Aorta (tissue), 5 donors: ENCODE results near the gene FOXQ1. TPM values are rescaled to one million over a fixed set of nuclear protein-coding genes. Genes with fewer than 3 reads are reported as not detected.

Experiments used
- ATAC-seq: fragments of 200-7000 bp; cut with Tn5 transposase; one replicate; pipeline ENCODE4 v1.9.1; 2022; ENCODE audit warnings: moderate library complexity; ENCODE audit not compliant: low FRiP score
- DNase-seq, 2 donors: peaks; one replicate each; pipeline ENCODE4 v3.0.0-alpha.2; 2020
- H3K27ac ChIP-seq, 2 donors: one replicate each; pipeline ENCODE4 v1.5.1; 2013; ENCODE audit warnings: low read length in 2 of 2, mild to moderate bottlenecking in 2 of 2, moderate library complexity in 2 of 2, control low read depth in 1 of 2, inconsistent platforms in 1 of 2, low read depth in 1 of 2
- H3K27me3 ChIP-seq, 2 donors: one replicate each; pipeline ENCODE4 v1.6.1; 2013; ENCODE audit warnings: control low read depth in 1 of 2, low read length in 1 of 2, mild to moderate bottlenecking in 1 of 2, moderate library complexity in 1 of 2; ENCODE audit not compliant: insufficient read depth in 2 of 2, control insufficient read depth in 1 of 2
- H3K36me3 ChIP-seq, 2 donors: one replicate each; pipeline ENCODE4 v1.6.1; 2013; ENCODE audit warnings: control low read depth in 1 of 2, low read length in 1 of 2, mild to moderate bottlenecking in 1 of 2; ENCODE audit not compliant: insufficient read depth in 2 of 2, control insufficient read depth in 1 of 2
- H3K4me1 ChIP-seq, 2 donors: one replicate each; pipeline ENCODE4 v1.6.1; 2013; ENCODE audit warnings: low read length in 2 of 2, control low read depth in 1 of 2, mild to moderate bottlenecking in 1 of 2, moderate library complexity in 1 of 2; ENCODE audit not compliant: insufficient read depth in 2 of 2, control insufficient read depth in 1 of 2
- H3K4me3 ChIP-seq, 2 donors: one replicate each; pipeline ENCODE4 v1.5.1; 2013; ENCODE audit warnings: low read length in 2 of 2, control low read depth in 1 of 2, mild to moderate bottlenecking in 1 of 2
- H3K9me3 ChIP-seq: one replicate; pipeline ENCODE4 v1.6.1; 2013; ENCODE audit warnings: mild to moderate bottlenecking, low read length; ENCODE audit not compliant: control insufficient read depth
- WGBS, 2 donors: extraction: QIAGEN DNeasy Blood & Tissue Kit; methylation state at CpG; one replicate each; pipeline ENCODE4 v1.1.7; 2013; 5-methylcytosine and 5-hydroxymethylcytosine counted together
- intact Hi-C, 2 donors: fragments of 100-400 bp; cut with DNase I; formaldehyde crosslinking; loops; one replicate each; pipeline versions ENCODE4 v1.14.2 to v1.15.0; 2022
- long read RNA-seq, 2 donors: library from polyadenylated mRNA; unstranded; transcript quantifications; one replicate each; pipeline ENCODE4 v2.0.0, GENCODE V29; 2020 to 2021
- polyA plus RNA-seq, 2 donors: library from polyadenylated mRNA; stranded (reverse); fragments of 200-250 nt; gene quantifications; one replicate each; pipeline ENCODE4 v1.2.3, GENCODE V29; 2013
- total RNA-seq, 2 donors: library from RNA; stranded (reverse); fragmentation: NEBNext Ultra II Directional; extraction: Animal tissue kit (Norgen Biotek cat#: 25700); gene quantifications; one replicate each; pipeline ENCODE4 v1.2.1, GENCODE V29; 2021
- donor health status: healthy with polysubstance abuse.
- donor health status: Bipolar disorder and iron deficiency.
- donor health status: DM: no; HTN: no; CAD: no.
- donor health status: DM: no; HTN: no; CAD: no.
- donor health status: DM: yes; HTN: yes; CAD: no.

Gene FOXQ1, protein sequence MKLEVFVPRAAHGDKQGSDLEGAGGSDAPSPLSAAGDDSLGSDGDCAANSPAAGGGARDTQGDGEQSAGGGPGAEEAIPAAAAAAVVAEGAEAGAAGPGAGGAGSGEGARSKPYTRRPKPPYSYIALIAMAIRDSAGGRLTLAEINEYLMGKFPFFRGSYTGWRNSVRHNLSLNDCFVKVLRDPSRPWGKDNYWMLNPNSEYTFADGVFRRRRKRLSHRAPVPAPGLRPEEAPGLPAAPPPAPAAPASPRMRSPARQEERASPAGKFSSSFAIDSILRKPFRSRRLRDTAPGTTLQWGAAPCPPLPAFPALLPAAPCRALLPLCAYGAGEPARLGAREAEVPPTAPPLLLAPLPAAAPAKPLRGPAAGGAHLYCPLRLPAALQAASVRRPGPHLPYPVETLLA
- total RNA-seq (not detected), polyA plus RNA-seq (under 1 TPM in 1 of 2 donors, not detected in 1; 0.05 TPM)
- long read RNA-seq, donor 1 = 0 reads
- long read RNA-seq, donor 2 = 0 reads

DNA sequence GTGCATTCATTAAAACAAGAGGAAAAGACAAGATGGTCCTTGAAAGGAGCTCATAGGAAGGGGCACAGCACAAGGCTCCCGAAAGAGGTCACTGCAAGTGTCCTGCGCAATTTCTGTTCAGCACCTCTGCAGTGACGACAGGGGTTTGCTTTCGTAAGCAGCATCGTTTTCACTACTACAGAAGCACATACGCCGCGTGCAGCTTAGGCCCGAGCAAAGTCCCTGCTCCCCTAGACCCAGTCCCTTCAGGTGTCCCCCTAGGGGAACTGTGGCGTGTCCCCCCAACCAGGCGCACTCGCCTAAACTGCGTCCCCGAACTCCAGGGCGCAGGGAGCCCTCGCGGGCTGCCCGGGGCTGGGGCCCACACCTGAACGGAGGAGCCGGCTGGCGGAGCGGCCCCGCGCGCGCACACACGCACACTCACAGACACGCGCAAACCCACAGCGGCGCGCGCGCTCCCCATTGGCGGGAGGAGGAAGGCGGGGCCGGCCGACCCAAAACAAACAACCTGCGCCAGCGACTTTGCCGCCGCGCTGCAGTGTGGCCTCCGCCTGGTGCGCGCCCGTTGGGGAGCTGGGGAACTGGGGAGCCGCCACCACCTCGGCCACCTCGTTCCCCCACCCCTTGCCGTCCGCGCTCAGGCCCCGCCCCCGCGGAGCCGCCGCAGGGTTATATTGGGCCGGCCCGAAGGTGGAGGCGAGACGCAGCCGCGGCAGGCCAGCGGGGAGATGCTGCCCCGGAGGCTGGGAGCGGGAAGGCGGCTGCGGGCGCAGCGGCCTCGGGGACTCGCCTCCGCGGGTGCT, at the start of gene FOXQ1:
FOXQ1 (plus strand) TSS at position 699 of the 803 bp plus-strand sequence. CDS start 607 bp downstream, outside the sequence.
- WGBS, 2 donors = 1% methylated on average over 49 to 75 of the region's 75 CpGs
- Histone ChIP-seq H3K36me3 (no peaks in the 10 kb centered on the region), H3K27ac (no peak within 1 kb of the TSS), H3K27me3 (peaks cover 0 to 4% of the 10 kb centered on the region in 2 donors), H3K4me1 (no peaks in the 10 kb centered on the region), H3K9me3 (no peaks in the 10 kb centered on the region), H3K4me3 (peak within 1 kb of the TSS in 1 of 2 donors; percentile 21)
- peak; percentile 47 for ATAC-seq
- intact Hi-C loops = no loop called here
- DNase-seq = no peak

DNA sequence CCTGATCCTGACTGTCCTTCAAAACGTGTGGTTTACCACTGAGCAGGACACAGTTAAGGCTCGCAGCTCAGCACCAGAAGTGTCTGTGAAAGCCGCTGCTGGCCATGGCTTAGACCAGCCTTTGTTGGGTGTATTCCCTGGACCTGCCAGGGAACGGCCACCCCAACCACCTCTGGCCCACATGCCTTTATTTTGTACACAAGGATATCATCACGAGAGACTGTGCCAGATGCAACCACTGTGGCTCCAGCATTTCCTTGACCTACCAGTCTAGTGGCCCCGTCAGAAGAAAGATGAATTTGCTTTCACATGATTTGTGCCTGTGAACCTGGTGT, 49.2 kb upstream of the FOXQ1 start:
- no peak overlapping the region for H3K4me3 ChIP-seq
- H3K27ac ChIP-seq = no peak overlapping the region
- H3K9me3 ChIP-seq = no peaks in the 10 kb centered on the region
- no peaks in the 10 kb centered on the region for H3K27me3 ChIP-seq
- intact Hi-C loops = no loop called here
- no peak for ATAC-seq
- 83 to 87% methylated on average over 6 of the region's 6 CpGs for whole genome bisulfite sequencing, 2 donors
- no peaks in the 10 kb centered on the region for H3K36me3 ChIP-seq
- no peak for DNase-seq
- no peaks in the 10 kb centered on the region for H3K4me1 ChIP-seq

DNA sequence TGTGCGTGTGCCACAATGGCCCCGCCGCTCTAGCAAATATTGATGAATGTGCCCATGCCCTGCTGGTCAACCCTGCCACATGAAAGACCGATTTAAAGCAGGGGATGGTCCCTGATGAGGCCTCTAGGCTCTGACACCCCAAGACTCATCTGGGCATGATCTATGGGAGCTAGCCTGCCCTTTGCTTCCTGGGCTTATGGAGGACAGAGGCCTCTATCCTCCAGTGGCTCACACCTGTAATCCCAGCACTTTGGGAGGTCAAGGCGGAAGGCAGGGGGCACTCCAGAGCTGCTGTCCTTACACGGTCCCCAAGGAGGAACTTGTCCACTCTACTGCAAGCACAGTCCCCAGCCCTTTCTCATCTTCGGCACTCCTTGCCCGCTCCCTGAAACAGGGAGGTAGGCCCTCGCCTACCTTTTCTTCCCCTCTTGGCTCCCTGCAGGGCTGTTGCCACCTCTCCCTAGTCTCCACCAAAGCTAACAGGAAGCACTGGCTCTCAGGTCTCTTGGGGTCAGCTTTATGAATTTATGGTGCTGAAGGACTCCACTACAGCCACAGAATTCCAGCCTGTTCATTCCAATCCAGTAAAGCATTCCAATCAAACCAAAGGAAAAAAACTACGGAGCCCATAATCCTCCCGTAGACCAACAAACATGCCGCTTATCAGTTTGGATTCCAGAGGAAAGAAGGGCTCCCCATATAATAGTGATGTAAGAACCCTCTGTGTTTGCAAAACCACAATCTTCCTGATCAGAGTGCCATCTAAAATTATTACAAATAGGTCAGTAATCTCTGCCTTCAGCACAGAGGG, 48.7 kb upstream of the FOXQ1 start:
- Histone ChIP-seq H3K4me3 (no peak overlapping the region), H3K9me3 (no peaks in the 10 kb centered on the region), H3K4me1 (no peaks in the 10 kb centered on the region), H3K27me3 (no peaks in the 10 kb centered on the region), H3K36me3 (no peaks in the 10 kb centered on the region), H3K27ac (no peak overlapping the region)
- ATAC-seq (no peak), DNase-seq (no peak)
- intact Hi-C loops = no loop called here
- 61 to 67% methylated on average over 12 of the region's 12 CpGs for WGBS, 2 donors

DNA sequence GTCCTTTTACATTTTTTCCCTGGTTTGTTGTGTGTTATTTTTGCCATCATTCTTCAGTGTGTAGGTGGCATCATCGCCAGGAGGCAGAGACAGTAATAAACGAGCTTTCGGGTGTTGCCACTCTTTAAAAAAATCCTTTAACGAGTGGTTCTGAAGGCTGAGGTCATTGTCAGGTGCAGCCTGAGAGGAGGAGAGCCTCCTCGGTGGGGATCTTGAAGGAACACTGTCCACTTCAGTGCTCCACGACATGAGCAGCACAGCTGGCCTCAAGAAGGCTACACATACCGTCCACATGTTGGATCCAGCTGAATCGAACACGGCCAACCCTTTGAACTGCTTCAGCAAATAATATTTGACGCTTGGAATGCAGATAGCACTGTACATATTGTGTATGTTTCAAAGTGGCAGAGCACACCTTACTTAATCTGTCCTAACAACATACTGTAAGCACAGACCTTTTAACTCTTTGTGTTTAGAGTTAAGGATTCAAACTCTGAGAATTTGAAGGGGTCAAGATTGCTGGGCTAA, 48.0 kb upstream of the FOXQ1 start:
- H3K36me3 ChIP-seq = no peaks in the 10 kb centered on the region
- no peaks in the 10 kb centered on the region for H3K9me3 ChIP-seq
- DNase-seq (no peak), ATAC-seq (no peak)
- intact Hi-C loops = no loop called here
- H3K4me3 ChIP-seq = no peak overlapping the region
- H3K4me1 ChIP-seq = no peaks in the 10 kb centered on the region
- no peak overlapping the region for H3K27ac ChIP-seq
- WGBS, 2 donors = 55 to 61% methylated on average over 10 of the region's 10 CpGs
- no peaks in the 10 kb centered on the region for H3K27me3 ChIP-seq

DNA sequence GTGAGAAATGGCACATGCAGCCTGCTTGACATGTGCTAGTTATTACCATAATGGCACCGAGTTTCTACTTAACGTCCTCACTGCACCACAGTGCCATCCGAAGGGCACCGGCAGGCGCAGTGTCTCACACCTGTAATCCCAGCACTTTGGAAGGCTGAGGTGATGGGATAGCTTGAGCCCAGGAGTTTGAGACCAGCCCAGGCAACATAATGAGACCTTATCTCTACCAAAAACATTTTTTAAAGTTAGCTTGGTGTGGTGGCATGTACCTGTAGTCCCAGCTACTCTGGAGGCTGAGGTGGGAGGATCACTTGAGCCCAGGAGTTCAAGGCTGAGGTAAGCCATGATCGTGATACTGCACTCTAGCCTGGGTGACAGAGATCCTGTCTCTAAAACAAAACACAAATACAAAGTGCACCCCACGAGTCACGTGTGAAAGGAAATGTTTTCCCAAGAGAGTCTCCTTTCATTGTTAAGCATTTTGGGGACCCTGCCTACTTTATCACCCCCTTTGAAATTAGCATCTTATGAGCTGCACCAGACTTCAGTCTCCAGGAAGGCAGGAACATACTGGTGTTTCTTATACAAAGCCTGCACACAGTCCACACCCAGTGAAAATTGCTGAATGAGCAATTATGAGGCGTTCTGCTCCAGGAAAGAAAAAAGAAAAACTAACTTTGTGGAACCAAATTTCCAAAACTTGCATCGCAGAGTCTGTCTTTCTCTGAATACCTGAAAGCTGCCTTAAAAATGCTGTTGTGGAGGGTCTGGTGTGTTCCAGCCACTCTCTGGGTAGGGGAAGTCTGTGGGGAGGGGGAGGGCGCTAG, 47.1 kb upstream of the FOXQ1 start:
- WGBS, 2 donors = 68 to 76% methylated on average over 11 of the region's 11 CpGs
- no peak for DNase-seq
- Histone ChIP-seq H3K36me3 (no peaks in the 10 kb centered on the region), H3K9me3 (no peaks in the 10 kb centered on the region), H3K4me1 (no peaks in the 10 kb centered on the region), H3K4me3 (no peak overlapping the region), H3K27ac (no peak overlapping the region), H3K27me3 (no peaks in the 10 kb centered on the region)
- intact Hi-C loops = no loop called here
- no peak for ATAC-seq

DNA sequence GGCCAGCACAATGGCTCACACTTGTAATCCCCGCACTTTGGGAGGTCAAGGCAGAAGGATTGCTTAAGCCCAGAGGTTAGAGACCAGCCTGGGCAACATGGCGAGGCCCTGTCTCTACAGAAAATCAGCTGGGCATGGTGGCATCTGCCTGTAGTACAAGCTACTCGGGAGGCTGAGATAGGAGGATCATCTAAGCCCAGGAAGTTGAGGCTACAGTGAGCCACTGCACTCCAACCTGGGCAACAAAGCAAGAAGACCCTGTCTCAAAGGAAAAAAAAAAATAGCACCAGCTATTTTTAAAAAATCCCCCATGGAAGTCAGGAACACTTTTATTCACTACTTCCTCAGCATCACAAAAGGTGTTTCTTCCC, 45.2 kb upstream of the FOXQ1 start:
- Histone ChIP-seq H3K27ac (no peak overlapping the region), H3K27me3 (no peaks in the 10 kb centered on the region), H3K36me3 (no peaks in the 10 kb centered on the region), H3K4me3 (no peak overlapping the region), H3K4me1 (no peaks in the 10 kb centered on the region), H3K9me3 (no peaks in the 10 kb centered on the region)
- intact Hi-C loops = no loop called here
- no peak for DNase-seq
- WGBS, 2 donors = 86 to 87% methylated on average over 3 of the region's 3 CpGs
- ATAC-seq = no peak

DNA sequence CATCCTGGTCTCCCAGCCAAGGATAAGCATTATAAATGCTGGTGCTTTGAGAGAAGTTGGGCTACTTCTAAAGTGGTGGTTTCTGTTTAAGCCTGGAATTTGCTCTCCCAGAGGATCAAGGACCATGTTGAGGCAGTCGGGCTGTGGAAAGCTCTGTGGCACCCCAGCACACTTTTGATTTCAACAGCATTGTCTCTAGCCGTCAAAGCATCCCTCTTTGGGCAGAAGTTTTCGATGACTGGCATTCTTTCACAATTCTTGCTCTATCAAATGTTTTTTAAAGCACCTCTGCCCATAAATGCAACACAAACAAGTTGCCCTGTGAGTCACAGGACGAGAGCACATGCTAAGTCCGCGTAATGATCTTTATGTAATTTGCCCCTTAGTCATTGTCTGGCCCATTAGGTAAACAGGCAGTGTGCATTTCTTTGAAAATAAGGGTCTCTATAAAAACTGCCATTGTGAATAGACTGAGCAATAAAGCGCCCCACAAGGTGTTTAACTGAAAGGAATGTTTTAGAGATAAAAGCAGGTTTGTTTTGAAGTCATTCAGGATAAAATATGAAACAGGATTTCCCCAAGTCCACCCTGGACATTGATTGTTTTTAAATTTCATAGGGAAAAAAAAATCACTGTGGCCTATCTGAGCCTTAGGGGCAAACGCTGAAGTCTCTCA, 44.7 kb upstream of the FOXQ1 start:
- H3K4me1 ChIP-seq = no peaks in the 10 kb centered on the region
- H3K27ac ChIP-seq = no peak overlapping the region
- H3K9me3 ChIP-seq = no peaks in the 10 kb centered on the region
- DNase-seq = no peak
- H3K4me3 ChIP-seq = no peak overlapping the region
- WGBS, 2 donors = 70 to 71% methylated on average over 8 of the region's 8 CpGs
- intact Hi-C loops = no loop called here
- no peaks in the 10 kb centered on the region for H3K36me3 ChIP-seq
- no peak for ATAC-seq
- no peaks in the 10 kb centered on the region for H3K27me3 ChIP-seq
